Peyer's patch (tissue), 4 donors: Measurements from ENCODE around the gene SLITRK4. TPM values are rescaled to one million over a fixed set of nuclear protein-coding genes. Genes with fewer than 3 reads are reported as not detected.

Experiments used
- DNase-seq, 3 donors: peaks; one replicate each; pipeline ENCODE4 v3.0.0-alpha.2; 2017 to 2019
- H3K27ac ChIP-seq, 4 donors: fragments of 200-600 bp; sonication (generic); one replicate each; pipeline ENCODE4 v1.5.1; 2016 to 2019
- H3K27me3 ChIP-seq, 2 donors: fragments of 200-600 bp; sonication (generic); one replicate each; pipeline ENCODE4 v1.5.1; 2019
- H3K36me3 ChIP-seq, 3 donors: fragments of 200-600 bp; sonication (generic); one replicate each; pipeline ENCODE4 v1.5.1; 2016 to 2019
- H3K4me1 ChIP-seq, 4 donors: fragments of 200-600 bp; sonication (generic); one replicate each; pipeline ENCODE4 v1.5.1; 2016 to 2019
- H3K4me3 ChIP-seq, 4 donors: fragments of 200-600 bp; sonication (generic); 1 replicate in 3 of 4; 2 replicates in 1 of 4; pipeline ENCODE4 v1.5.1; 2016 to 2019; ENCODE audit warnings: mild to moderate bottlenecking in 1 of 4
- H3K9me3 ChIP-seq, 4 donors: fragments of 200-600 bp; sonication (generic); one replicate each; pipeline ENCODE4 v1.5.1; 2016 to 2019; ENCODE audit warnings: mild to moderate bottlenecking in 1 of 4
- POLR2A ChIP-seq, 2 donors: fragments of 450-650 bp; IDR thresholded peaks; one replicate each; pipeline ENCODE4 v1.5.1; 2017; ENCODE audit warnings: antibody characterized with exemption in 2 of 2, mild to moderate bottlenecking in 2 of 2, moderate library complexity in 2 of 2
- total RNA-seq, 4 donors: library from RNA; depleted of rRNA; stranded (reverse); fragments of >200 nt; gene quantifications; one replicate each; pipeline ENCODE4 v1.1.0, GENCODE V29; 2016
- TF ChIP-seq, protein P1 (sequence below), 6 experiments: fragments of 450-650 bp in 4 of 6; fragments of 200-600 bp in 2 of 6; sonication (generic) in 1 of 6; IDR thresholded peaks; one replicate each; pipeline ENCODE4 v1.5.1; 2017 to 2019; ENCODE audit warnings: antibody characterized with exemption in 6 of 6, mild to moderate bottlenecking in 3 of 6, moderate library complexity in 1 of 6

SLITRK4 gene, protein sequence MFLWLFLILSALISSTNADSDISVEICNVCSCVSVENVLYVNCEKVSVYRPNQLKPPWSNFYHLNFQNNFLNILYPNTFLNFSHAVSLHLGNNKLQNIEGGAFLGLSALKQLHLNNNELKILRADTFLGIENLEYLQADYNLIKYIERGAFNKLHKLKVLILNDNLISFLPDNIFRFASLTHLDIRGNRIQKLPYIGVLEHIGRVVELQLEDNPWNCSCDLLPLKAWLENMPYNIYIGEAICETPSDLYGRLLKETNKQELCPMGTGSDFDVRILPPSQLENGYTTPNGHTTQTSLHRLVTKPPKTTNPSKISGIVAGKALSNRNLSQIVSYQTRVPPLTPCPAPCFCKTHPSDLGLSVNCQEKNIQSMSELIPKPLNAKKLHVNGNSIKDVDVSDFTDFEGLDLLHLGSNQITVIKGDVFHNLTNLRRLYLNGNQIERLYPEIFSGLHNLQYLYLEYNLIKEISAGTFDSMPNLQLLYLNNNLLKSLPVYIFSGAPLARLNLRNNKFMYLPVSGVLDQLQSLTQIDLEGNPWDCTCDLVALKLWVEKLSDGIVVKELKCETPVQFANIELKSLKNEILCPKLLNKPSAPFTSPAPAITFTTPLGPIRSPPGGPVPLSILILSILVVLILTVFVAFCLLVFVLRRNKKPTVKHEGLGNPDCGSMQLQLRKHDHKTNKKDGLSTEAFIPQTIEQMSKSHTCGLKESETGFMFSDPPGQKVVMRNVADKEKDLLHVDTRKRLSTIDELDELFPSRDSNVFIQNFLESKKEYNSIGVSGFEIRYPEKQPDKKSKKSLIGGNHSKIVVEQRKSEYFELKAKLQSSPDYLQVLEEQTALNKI
- total RNA-seq: 1 to 10 TPM in 1 of 4 donors, under 1 TPM in 1, not detected in 2; 0.28 to 1.2 TPM

DNA sequence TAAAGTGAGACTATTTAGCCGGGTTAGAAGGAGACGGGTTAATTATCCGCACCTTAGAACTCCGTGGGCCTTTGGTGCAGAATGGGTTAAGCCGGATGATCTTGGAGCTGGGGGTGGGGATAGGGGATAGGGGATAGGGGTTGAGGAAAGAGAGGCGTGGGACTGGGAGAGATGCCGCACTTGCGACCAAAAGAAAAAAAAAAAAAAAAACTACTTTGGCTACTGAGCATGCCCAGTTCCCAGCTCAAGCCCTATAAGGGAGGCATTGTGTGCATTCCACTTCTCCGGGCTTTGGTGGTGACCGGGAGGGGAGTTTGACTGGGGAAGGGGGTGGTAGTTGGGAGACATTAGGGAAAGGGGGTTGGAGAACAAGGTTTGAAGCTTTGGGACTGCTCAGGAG, at the start of gene SLITRK4:
SLITRK4 (minus strand) TSS at position 187 of the 400 bp plus-strand sequence. CDS start 4,993 bp downstream, outside the sequence.
- Histone ChIP-seq H3K4me3 (peak within 1 kb of the TSS in 2 of 4 donors; percentile 43 to 47), H3K4me1 (no peaks in the 10 kb centered on the region), H3K27me3 (no peaks in the 10 kb centered on the region), H3K9me3 (no peaks in the 10 kb centered on the region), H3K27ac (no peak within 1 kb of the TSS), H3K36me3 (no peaks in the 10 kb centered on the region)
- DNase-seq: no peak
- TF ChIP-seq, protein P1, sequence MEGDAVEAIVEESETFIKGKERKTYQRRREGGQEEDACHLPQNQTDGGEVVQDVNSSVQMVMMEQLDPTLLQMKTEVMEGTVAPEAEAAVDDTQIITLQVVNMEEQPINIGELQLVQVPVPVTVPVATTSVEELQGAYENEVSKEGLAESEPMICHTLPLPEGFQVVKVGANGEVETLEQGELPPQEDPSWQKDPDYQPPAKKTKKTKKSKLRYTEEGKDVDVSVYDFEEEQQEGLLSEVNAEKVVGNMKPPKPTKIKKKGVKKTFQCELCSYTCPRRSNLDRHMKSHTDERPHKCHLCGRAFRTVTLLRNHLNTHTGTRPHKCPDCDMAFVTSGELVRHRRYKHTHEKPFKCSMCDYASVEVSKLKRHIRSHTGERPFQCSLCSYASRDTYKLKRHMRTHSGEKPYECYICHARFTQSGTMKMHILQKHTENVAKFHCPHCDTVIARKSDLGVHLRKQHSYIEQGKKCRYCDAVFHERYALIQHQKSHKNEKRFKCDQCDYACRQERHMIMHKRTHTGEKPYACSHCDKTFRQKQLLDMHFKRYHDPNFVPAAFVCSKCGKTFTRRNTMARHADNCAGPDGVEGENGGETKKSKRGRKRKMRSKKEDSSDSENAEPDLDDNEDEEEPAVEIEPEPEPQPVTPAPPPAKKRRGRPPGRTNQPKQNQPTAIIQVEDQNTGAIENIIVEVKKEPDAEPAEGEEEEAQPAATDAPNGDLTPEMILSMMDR (IDR thresholded peaks at IDR 0.05): no peak
- TF ChIP-seq POLR2A (IDR thresholded peaks at IDR 0.05): no peak

DNA sequence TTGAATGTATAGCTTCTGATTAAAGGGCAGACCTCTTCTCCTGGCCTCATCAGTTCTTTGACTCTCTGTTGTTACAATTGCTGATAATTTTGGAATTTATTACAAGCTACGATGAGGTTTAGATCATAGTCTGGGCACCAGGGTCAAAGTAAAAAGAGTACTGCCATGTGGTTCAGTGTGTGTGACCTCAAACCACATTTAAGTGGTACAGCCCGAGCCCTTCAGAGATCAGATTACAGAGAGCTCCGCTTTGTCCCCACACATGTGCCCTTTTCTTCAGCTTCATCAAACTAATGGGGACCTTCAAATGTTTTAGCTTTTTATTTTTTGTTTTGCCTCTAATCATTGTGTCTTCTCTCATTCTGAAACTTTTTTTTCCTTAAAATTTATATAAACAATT, 47.6 kb upstream of the SLITRK4 start:
- Histone ChIP-seq H3K4me3 (no peak overlapping the region), H3K36me3 (no peaks in the 10 kb centered on the region), H3K27me3 (no peaks in the 10 kb centered on the region), H3K4me1 (no peaks in the 10 kb centered on the region), H3K9me3 (no peaks in the 10 kb centered on the region), H3K27ac (no peak overlapping the region)
- no peak for DNase-seq
- TF ChIP-seq, protein P1 (IDR thresholded peaks at IDR 0.05): no peak
- TF ChIP-seq POLR2A (IDR thresholded peaks at IDR 0.05): no peak

DNA sequence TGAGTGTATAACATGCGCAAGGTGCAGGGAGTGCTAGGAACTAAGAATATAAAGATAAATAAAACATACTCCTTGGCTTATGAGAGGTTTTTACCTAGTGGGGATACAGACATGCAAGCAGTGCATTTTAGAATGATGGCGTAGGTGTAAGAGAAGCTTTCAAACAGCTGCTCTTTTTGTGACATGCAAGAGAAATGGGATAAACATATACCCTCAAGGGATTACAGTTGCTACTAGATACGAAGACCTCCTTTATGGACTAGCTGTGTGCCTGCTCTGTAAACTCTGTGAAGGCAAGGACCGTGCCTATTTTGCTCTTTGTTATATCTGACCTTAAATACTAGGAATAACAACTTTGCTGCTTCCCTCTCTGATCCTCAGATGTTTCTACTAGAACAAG, 39.0 kb upstream of the SLITRK4 start:
- no peaks in the 10 kb centered on the region for H3K4me1 ChIP-seq
- no peak overlapping the region for H3K4me3 ChIP-seq
- no peak overlapping the region for H3K27ac ChIP-seq
- no peaks in the 10 kb centered on the region for H3K36me3 ChIP-seq
- no peak for DNase-seq
- H3K9me3 ChIP-seq: no peaks in the 10 kb centered on the region
- no peaks in the 10 kb centered on the region for H3K27me3 ChIP-seq
- no peak for TF ChIP-seq POLR2A (IDR thresholded peaks at IDR 0.05)
- TF ChIP-seq, protein P1 (IDR thresholded peaks at IDR 0.05): no peak

DNA sequence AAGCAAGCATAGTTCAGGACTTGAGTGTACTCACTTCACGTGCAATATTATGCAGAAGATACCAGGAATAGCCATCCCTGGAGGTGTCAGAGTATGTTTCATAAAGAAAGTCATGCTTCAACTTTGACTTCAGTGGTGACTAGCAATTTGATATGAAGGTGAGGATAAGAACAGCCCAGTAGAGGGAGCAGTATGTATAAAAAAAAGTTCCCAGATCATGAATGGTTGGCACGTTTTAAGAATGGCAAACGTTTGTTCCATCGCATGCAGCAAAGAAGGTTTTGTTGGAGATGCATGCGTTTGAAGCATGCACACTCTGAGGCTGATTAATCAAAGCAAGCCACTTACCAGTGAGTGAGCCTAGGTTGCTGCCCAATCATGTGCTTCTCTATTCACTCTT, 33.5 kb upstream of the SLITRK4 start:
- DNase-seq: no peak
- H3K9me3 ChIP-seq: no peaks in the 10 kb centered on the region
- TF ChIP-seq POLR2A (IDR thresholded peaks at IDR 0.05): no peak
- TF ChIP-seq, protein P1 (IDR thresholded peaks at IDR 0.05): no peak
- H3K27me3 ChIP-seq: no peaks in the 10 kb centered on the region
- H3K4me3 ChIP-seq: no peak overlapping the region
- H3K36me3 ChIP-seq: no peaks in the 10 kb centered on the region
- no peaks in the 10 kb centered on the region for H3K4me1 ChIP-seq
- no peak overlapping the region for H3K27ac ChIP-seq

DNA sequence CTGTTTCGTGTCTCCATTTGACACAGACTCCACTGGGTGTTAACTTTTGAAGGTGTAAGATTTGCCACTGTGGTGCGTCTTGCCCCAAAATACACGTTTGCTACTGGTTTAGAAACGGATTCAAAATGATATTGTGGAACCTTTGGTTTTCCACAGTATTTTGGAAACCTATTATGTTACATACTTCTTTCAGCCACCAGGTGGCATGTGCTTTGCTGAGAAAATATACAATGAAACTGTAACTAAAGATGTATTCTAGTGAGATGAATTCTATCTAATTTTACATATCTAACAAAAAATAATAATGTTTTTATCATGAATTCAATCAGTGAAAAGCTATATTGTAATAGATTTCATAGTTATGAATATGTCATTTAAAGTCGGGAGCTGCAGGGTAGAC, 28.4 kb upstream of the SLITRK4 start:
- TF ChIP-seq, protein P1 (IDR thresholded peaks at IDR 0.05): peak in 4 of 6 experiments; percentile 20 to 40 (median 31)
- TF ChIP-seq POLR2A (IDR thresholded peaks at IDR 0.05): no peak
- DNase-seq: no peak
- Histone ChIP-seq H3K4me3 (no peak overlapping the region), H3K36me3 (no peaks in the 10 kb centered on the region), H3K9me3 (no peaks in the 10 kb centered on the region), H3K4me1 (no peaks in the 10 kb centered on the region), H3K27ac (no peak overlapping the region), H3K27me3 (no peaks in the 10 kb centered on the region)
